Common myeloid progenitor, CD34-positive (primary cell): ENCODE results near the gene CD63.

Source experiments
- CTCF ChIA-PET: fragments of 350-600 bp; sonication (Branson Sonifier 250); formaldehyde crosslinking; loops from one replicate; lab custom pipeline; 2021; ENCODE audit warnings: antibody characterized with exemption; lab: Charles Lee
- POLR2A ChIA-PET: fragments of 350-600 bp; sonication (Branson Sonifier 250); formaldehyde crosslinking; loops from one replicate; lab custom pipeline; 2021; ENCODE audit warnings: antibody characterized with exemption; lab: Charles Lee
- DNase-seq, 3 donors: peaks; one replicate each; pipeline versions ENCODE4 v3.0.0 to v3.0.0-alpha.2; 2013
- H3K27ac ChIP-seq, 2 experiments: 1 replicate in 1 of 2; 2 replicates in 1 of 2; pipeline ENCODE4 v1.7.0; 2013; ENCODE audit warnings: inconsistent platforms in 2 of 2, low read length in 2 of 2, mild to moderate bottlenecking in 2 of 2, low read depth in 1 of 2, moderate library complexity in 1 of 2; ENCODE audit not compliant: severe bottlenecking in 2 of 2, insufficient read depth in 1 of 2, poor library complexity in 1 of 2
- H3K27me3 ChIP-seq, 5 experiments: replicated peaks in 2 of 5; 1 replicate in 3 of 5; 2 replicates in 2 of 5; pipeline versions ENCODE4 v1.6.1 to v1.7.0; 2013; ENCODE audit warnings: low read length in 4 of 5, mild to moderate bottlenecking in 2 of 5, moderate library complexity in 2 of 5, inconsistent platforms in 1 of 5; ENCODE audit not compliant: insufficient read depth in 5 of 5, control insufficient read depth in 4 of 5
- H3K36me3 ChIP-seq, 4 experiments: 1 replicate in 2 of 4; 2 replicates in 2 of 4; pipeline versions ENCODE4 v1.6.1 to v1.7.0; 2013; ENCODE audit warnings: low read length in 3 of 4, control low read depth in 1 of 4, mild to moderate bottlenecking in 1 of 4; ENCODE audit not compliant: control insufficient read depth in 4 of 4, insufficient read depth in 4 of 4
- H3K4me1 ChIP-seq, 4 experiments: 1 replicate in 3 of 4; 2 replicates in 1 of 4; pipeline versions ENCODE4 v1.6.1 to v1.7.1; 2013; ENCODE audit warnings: low read length in 3 of 4, mild to moderate bottlenecking in 3 of 4, control low read depth in 1 of 4, inconsistent platforms in 1 of 4, moderate library complexity in 1 of 4; ENCODE audit not compliant: control insufficient read depth in 4 of 4, insufficient read depth in 4 of 4; ENCODE audit errors: control extremely low read depth in 1 of 4
- H3K4me3 ChIP-seq, 7 experiments: 1 replicate in 4 of 7; 2 replicates in 3 of 7; pipeline versions ENCODE4 v1.5.1 to v1.7.0; 2013; ENCODE audit warnings: mild to moderate bottlenecking in 7 of 7, low read length in 6 of 7, moderate library complexity in 6 of 7, inconsistent platforms in 2 of 7, low read depth in 2 of 7, control low read depth in 1 of 7; ENCODE audit not compliant: insufficient read depth in 4 of 7, control insufficient read depth in 1 of 7; ENCODE audit errors: extremely low read depth in 1 of 7
- H3K9me3 ChIP-seq, 5 experiments: 1 replicate in 4 of 5; 2 replicates in 1 of 5; pipeline versions ENCODE4 v1.6.1 to v1.7.1; 2013; ENCODE audit warnings: low read length in 4 of 5, mild to moderate bottlenecking in 2 of 5, inconsistent platforms in 1 of 5, low read depth in 1 of 5, moderate library complexity in 1 of 5; ENCODE audit not compliant: control insufficient read depth in 4 of 5, insufficient read depth in 2 of 5; ENCODE audit errors: control extremely low read depth in 1 of 5
- WGBS: methylation state at CpG from one replicate; pipeline ENCODE4 v1.1.5; 2013; ENCODE audit not compliant: insufficient coverage; 5-methylcytosine and 5-hydroxymethylcytosine counted together

CD63 gene

GRCh38 chr12:55736076-55736475, 7.3 kb upstream of the CD63 start:
- Histone ChIP-seq H3K4me1 (peaks cover 6 to 26% (median 19%) of the 10 kb centered on the region in 4 experiments), H3K4me3 (no peak overlapping the region), H3K36me3 (no peaks in the 10 kb centered on the region), H3K27ac (no peak overlapping the region), H3K9me3 (no peaks in the 10 kb centered on the region), H3K27me3 (no peaks in the 10 kb centered on the region)
- WGBS, result 88% methylated on average over 3 of the region's 3 CpGs
- CTCF ChIA-PET, result interaction anchor here (0.6 to 7.9 kb wide), 8 partner anchors 9 to 293 kb away, joined by 3 to 119 read pairs (median 8); partner anchors contain the start of genes BLOC1S1 and RDH5
- POLR2A ChIA-PET, result no interaction called here
- no peak for DNase-seq

GRCh38 chr12:55734595-55734994, 5.8 kb upstream of the CD63 start:
- 100% methylated on average over 1 of the region's 3 CpGs for WGBS
- H3K27ac ChIP-seq, result no peak overlapping the region
- H3K4me1 ChIP-seq, result peaks cover 12 to 41% (median 33%) of the 10 kb centered on the region in 4 experiments
- ChIA-PET CTCF (interaction anchor here (0.8 to 7.9 kb wide), 7 partner anchors 9 to 309 kb away, joined by 3 to 119 read pairs (median 3); partner anchors contain the start of gene RDH5), POLR2A (no interaction called here)
- no peak overlapping the region for H3K4me3 ChIP-seq
- no peaks in the 10 kb centered on the region for H3K27me3 ChIP-seq
- no peaks in the 10 kb centered on the region for H3K9me3 ChIP-seq
- no peak for DNase-seq
- H3K36me3 ChIP-seq, result no peaks in the 10 kb centered on the region

DNA sequence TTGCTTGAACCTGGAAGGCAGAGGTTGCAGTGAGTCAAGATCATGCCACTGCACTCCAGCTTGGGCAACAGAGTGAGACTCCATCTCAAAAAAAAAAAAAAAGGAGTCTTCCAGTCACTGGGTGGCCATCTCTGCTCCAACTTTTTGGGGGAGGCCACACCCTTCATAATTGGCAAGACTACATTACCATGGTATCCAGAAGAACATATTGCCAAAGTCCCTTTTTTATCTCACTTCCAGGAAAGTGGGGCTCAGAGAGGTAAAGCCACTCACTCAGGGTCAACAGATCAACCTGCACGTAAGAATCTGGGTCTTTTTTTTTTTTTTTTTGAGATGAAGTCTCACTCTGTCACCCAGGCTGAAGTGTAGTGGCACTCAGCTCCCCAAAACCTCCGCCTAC, 5.0 kb upstream of the CD63 start:
- H3K27me3 ChIP-seq, result no peaks in the 10 kb centered on the region
- ChIA-PET POLR2A (interaction anchor here (0.6 to 0.7 kb wide), 2 partner anchors 60 to 206 kb away, joined by 3 to 4 read pairs; no protein-coding TSS in a partner anchor), CTCF (interaction anchor here (1.2 to 7.9 kb wide), 5 partner anchors 10 to 310 kb away, joined by 3 to 119 read pairs (median 4); partner anchors contain the start of gene RDH5)
- 100% methylated on average over 2 of the region's 2 CpGs for WGBS
- H3K4me1 ChIP-seq, result peaks cover 12 to 44% (median 37%) of the 10 kb centered on the region in 4 experiments
- no peaks in the 10 kb centered on the region for H3K36me3 ChIP-seq
- no peak overlapping the region for H3K4me3 ChIP-seq
- no peak for DNase-seq
- no peak overlapping the region for H3K27ac ChIP-seq
- H3K9me3 ChIP-seq, result no peaks in the 10 kb centered on the region

- CTCF ChIA-PET, result interaction anchor here (1.0 to 7.9 kb wide), 3 partner anchors 11 to 64 kb away, joined by 3 to 119 read pairs (median 5); partner anchors contain the start of gene RDH5
Observed at GRCh38 chr12:55733021-55733555, 4.3 kb upstream of the CD63 start.

GRCh38 chr12:55732288-55732687, 3.5 kb upstream of the CD63 start:
- H3K4me1 ChIP-seq, result peaks cover 9 to 37% (median 33%) of the 10 kb centered on the region in 4 experiments
- 100% methylated on average over 2 of the region's 4 CpGs for WGBS
- H3K9me3 ChIP-seq, result no peaks in the 10 kb centered on the region
- CTCF ChIA-PET, result interaction anchor here (1.0 to 7.9 kb wide), 2 partner anchors 10 to 11 kb away, joined by 3 to 119 read pairs; partner anchors contain the start of gene RDH5
- POLR2A ChIA-PET, result no interaction called here
- peaks cover 0 to 3% (median 0%) of the 10 kb centered on the region in 4 experiments for H3K36me3 ChIP-seq
- H3K27me3 ChIP-seq, result no peaks in the 10 kb centered on the region
- no peak overlapping the region for H3K27ac ChIP-seq
- DNase-seq, result no peak
- H3K4me3 ChIP-seq, result no peak overlapping the region

More at GRCh38 chr12:55733021-55733555, 4.3 kb upstream of the CD63 start:
- WGBS, result 96% methylated on average over 9 of the region's 14 CpGs
- Histone ChIP-seq H3K27ac (no peak overlapping the region), H3K9me3 (no peaks in the 10 kb centered on the region), H3K27me3 (no peaks in the 10 kb centered on the region), H3K36me3 (no peaks in the 10 kb centered on the region), H3K4me3 (no peak overlapping the region), H3K4me1 (peaks cover 11 to 37% (median 33%) of the 10 kb centered on the region in 4 experiments)
- no peak for DNase-seq
- POLR2A ChIA-PET, result interaction anchor here (0.7 kb wide), 1 partner anchor 61 kb away, joined by 4 read pairs; no protein-coding TSS in a partner anchor

DNA sequence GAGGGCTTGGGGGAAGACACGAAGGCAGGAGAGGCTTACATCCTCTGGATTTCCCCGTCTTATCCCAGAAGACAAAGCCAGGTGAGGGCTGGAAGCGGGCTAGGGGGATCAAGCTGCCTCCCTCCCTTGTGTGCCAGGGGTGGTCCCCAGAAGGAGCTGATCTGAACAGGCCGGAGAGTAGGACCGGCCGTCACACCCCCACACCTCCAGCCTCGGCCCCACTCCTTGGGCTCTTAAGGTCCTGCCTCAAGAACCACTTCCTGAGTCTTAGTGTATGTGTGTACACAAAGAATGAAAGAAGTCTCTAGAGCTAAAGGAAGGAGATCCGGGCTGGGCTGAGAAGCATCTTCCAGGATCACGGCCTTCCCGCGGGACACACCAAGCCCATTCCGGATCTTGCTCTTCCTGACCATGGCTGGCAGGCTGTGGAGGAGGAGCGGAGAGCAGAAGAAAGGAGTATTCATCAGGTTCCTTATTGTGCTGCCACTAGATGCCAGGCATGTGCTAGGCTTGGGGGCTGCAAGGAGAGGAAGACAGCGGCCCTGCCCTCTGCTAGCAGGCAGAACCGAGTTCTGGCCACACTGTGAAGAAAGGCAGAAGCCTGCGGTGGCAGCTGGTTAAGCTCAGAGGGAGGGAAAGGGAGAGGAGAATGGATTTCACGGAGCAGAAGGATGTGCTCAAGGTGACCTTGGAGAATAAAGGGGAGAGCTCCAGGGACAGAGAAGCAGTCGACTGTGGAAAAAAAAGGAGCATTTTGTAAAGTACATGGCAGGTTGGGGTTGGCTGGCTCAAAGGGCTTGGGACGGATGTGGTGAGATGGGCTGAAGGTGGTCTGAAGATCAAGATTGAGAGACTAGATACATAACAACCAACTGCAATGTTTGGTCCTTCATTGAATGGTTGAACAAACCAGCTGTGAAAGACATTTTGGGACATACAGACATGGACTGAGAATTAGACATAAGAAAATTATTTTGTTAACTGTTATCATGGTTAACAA, 1.3 kb upstream of the CD63 start:
- peak; percentile 70 to 79 (median 75) for DNase-seq
- CTCF ChIA-PET, result interaction anchor here (0.9 to 3.2 kb wide), 17 partner anchors 9 to 101 kb away, joined by 3 to 49 read pairs (median 4); partner anchors contain the start of genes BLOC1S1, ORMDL2, RDH5 and SARNP
- no peaks in the 10 kb centered on the region for H3K9me3 ChIP-seq
- peaks cover 0 to 22% (median 11%) of the 10 kb centered on the region in 4 experiments for H3K36me3 ChIP-seq
- no peaks in the 10 kb centered on the region for H3K27me3 ChIP-seq
- H3K4me1 ChIP-seq, result peaks cover 12 to 41% (median 31%) of the 10 kb centered on the region in 4 experiments
- POLR2A ChIA-PET, result interaction anchor here (0.7 to 1.6 kb wide), 6 partner anchors 8 to 14 kb away, joined by 3 to 8 read pairs (median 3); partner anchors contain the start of gene BLOC1S1
- WGBS, result 7% methylated on average over 14 of the region's 19 CpGs
- H3K27ac ChIP-seq, result peak overlapping the region; percentile 66 to 86
- peak overlapping the region; percentile 57 to 88 (median 71) for H3K4me3 ChIP-seq
